ENCODE measurements around the gene ZNF217.
"Not testable (repeated sequence)": the region's sequence is repeated elsewhere in the genome, so short reads cannot be mapped to it uniquely, and the experiment has no call there.

DNA sequence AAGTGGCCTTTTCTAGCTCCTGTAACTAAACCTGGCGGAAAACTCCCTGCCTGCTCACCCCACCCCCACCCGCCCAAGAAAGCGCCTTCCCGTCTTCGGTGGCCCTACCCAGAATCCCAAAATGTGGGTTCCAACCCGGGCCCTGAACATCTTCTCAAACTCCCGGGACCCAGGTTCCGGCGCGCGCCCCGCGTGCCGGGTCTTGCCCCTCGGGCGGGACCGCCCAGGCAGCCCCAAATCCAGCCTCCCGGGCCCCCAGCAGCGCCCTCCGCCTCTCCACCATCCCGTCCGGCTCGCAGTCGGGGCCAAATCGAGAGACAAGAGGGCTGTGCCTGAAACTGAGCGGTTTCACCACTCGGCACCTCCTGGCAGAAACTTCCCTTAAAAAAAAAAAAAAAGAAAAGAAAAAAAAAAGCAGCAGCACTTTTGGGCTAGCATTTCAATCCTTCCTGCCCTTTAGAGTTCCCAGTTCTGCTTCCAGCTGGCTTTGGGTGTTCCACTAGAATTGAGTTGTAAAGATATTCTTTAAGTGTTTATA, 1.1 kb downstream of the ZNF217 start:
- not testable (repeated sequence) for TF ChIP-seq EZH2 (IDR thresholded peaks at IDR 0.05; ENCODE audit: low read length, unreplicated experiment); EZH2phosphoT487 (IDR thresholded peaks at IDR 0.05; ENCODE audit: borderline replicate concordance, low read length)
- TF ChIP-seq, protein P1, sequence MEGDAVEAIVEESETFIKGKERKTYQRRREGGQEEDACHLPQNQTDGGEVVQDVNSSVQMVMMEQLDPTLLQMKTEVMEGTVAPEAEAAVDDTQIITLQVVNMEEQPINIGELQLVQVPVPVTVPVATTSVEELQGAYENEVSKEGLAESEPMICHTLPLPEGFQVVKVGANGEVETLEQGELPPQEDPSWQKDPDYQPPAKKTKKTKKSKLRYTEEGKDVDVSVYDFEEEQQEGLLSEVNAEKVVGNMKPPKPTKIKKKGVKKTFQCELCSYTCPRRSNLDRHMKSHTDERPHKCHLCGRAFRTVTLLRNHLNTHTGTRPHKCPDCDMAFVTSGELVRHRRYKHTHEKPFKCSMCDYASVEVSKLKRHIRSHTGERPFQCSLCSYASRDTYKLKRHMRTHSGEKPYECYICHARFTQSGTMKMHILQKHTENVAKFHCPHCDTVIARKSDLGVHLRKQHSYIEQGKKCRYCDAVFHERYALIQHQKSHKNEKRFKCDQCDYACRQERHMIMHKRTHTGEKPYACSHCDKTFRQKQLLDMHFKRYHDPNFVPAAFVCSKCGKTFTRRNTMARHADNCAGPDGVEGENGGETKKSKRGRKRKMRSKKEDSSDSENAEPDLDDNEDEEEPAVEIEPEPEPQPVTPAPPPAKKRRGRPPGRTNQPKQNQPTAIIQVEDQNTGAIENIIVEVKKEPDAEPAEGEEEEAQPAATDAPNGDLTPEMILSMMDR (conservative IDR thresholded peaks at IDR 0.05; ENCODE audit: low read depth, low read length): not testable (repeated sequence)

All from PC-3 (cell line).